ENCODE data around the gene SEMA3A. TPM values are rescaled to one million over a fixed set of nuclear protein-coding genes. Genes with fewer than 3 reads are reported as not detected.
"Not testable (repeated sequence)": the region's sequence is repeated elsewhere in the genome, so short reads cannot be mapped to it uniquely, and the experiment has no call there.

The SEMA3A gene
- total RNA-seq, 1 donor from 2014 or later: 1.2 TPM

GRCh38 chr7:84162584-84162983 is 32.0 kb downstream of the SEMA3A start:
- DNase-seq: no peak
- intact Hi-C loops (cut with micrococcal nuclease): no loop called here
- no peak for ATAC-seq

- no peak for ATAC-seq
- no peak for DNase-seq
- intact Hi-C loops (cut with micrococcal nuclease): no loop called here
These were observed 32.5 kb downstream of the SEMA3A start for GRCh38 chr7:84162125-84162524.

GRCh38 chr7:84161398-84161797 is 33.2 kb downstream of the SEMA3A start:
- intact Hi-C loops (cut with micrococcal nuclease): no loop called here
- ATAC-seq: no peak

GRCh38 chr7:84159435-84159834 is 35.2 kb downstream of the SEMA3A start:
- intact Hi-C loops (cut with micrococcal nuclease): no loop called here
- no peak for ATAC-seq

More at GRCh38 chr7:84161398-84161797, 33.2 kb downstream of the SEMA3A start:
- DNase-seq: no peak

GRCh38 chr7:84157171-84157570 is 37.4 kb downstream of the SEMA3A start:
- intact Hi-C loops (cut with micrococcal nuclease): no loop called here
- ATAC-seq (no peak), DNase-seq (no peak)

More at GRCh38 chr7:84159435-84159834, 35.2 kb downstream of the SEMA3A start:
- no peak for DNase-seq

- DNase-seq: no peak
- no peak for ATAC-seq
- intact Hi-C loops (cut with micrococcal nuclease): no loop called here
These were observed 39.4 kb downstream of the SEMA3A start for GRCh38 chr7:84154991-84155781.

- no peak for DNase-seq
- no peak for ATAC-seq
- intact Hi-C loops (cut with micrococcal nuclease): no loop called here
These were observed 41.6 kb downstream of the SEMA3A start for GRCh38 chr7:84152995-84153394.

GRCh38 chr7:84150370-84150769 is 44.2 kb downstream of the SEMA3A start:
- DNase-seq; ATAC-seq; intact Hi-C loops (cut with micrococcal nuclease): not testable (repeated sequence)

- no peak for ATAC-seq
- no peak for DNase-seq
- intact Hi-C loops (cut with micrococcal nuclease): no loop called here
These were observed 45.0 kb downstream of the SEMA3A start for GRCh38 chr7:84149573-84149972.

- intact Hi-C loops (cut with micrococcal nuclease): no loop called here
- ATAC-seq: no peak
- DNase-seq: no peak
These were observed 48.7 kb downstream of the SEMA3A start for GRCh38 chr7:84145892-84146291.

GRCh38 chr7:84144935-84145334 is 49.7 kb downstream of the SEMA3A start:
- intact Hi-C loops (cut with micrococcal nuclease): no loop called here
- DNase-seq (no peak), ATAC-seq (no peak)

- no peak for DNase-seq
- intact Hi-C loops (cut with micrococcal nuclease): no loop called here
- ATAC-seq: no peak
These were observed 50.1 kb downstream of the SEMA3A start for GRCh38 chr7:84144480-84144879.

- intact Hi-C loops (cut with micrococcal nuclease): no loop called here
- ATAC-seq: no peak
- no peak for DNase-seq
These were observed 51.9 kb downstream of the SEMA3A start for GRCh38 chr7:84142726-84143125.

GRCh38 chr7:84139986-84140729 is 54.4 kb downstream of the SEMA3A start:
- intact Hi-C loops (cut with micrococcal nuclease): no loop called here
- ATAC-seq: no peak
- no peak for DNase-seq

- no peak for ATAC-seq
- no peak for DNase-seq
- intact Hi-C loops (cut with micrococcal nuclease): no loop called here
These were observed 56.2 kb downstream of the SEMA3A start for GRCh38 chr7:84138411-84138810.

GRCh38 chr7:84137812-84138211 is 56.8 kb downstream of the SEMA3A start:
- no peak for ATAC-seq
- no peak for DNase-seq
- intact Hi-C loops (cut with micrococcal nuclease): no loop called here

- DNase-seq: no peak
- intact Hi-C loops (cut with micrococcal nuclease): no loop called here
- no peak for ATAC-seq
These were observed 57.8 kb downstream of the SEMA3A start for GRCh38 chr7:84136809-84137208.

GRCh38 chr7:84136336-84136735 is 58.3 kb downstream of the SEMA3A start:
- no peak for ATAC-seq
- no peak for DNase-seq
- intact Hi-C loops (cut with micrococcal nuclease): no loop called here

- intact Hi-C loops (cut with micrococcal nuclease): no loop called here
- ATAC-seq (no peak), DNase-seq (no peak)
These were observed 60.4 kb downstream of the SEMA3A start for GRCh38 chr7:84134169-84134568.

GRCh38 chr7:84125654-84126053 is 68.9 kb downstream of the SEMA3A start:
- intact Hi-C loops (cut with micrococcal nuclease): no loop called here
- ATAC-seq (no peak), DNase-seq (no peak)
